Endodermal cell (in vitro differentiated cells): ENCODE results near the gene TSHZ2. TPM values are rescaled to one million over a fixed set of nuclear protein-coding genes. Genes with fewer than 3 reads are reported as not detected.

ENCODE experiments used
- DNase-seq: peaks from one replicate; pipeline ENCODE4 v3.0.0-alpha.2; 2017
- H3K27ac ChIP-seq: 2 replicates; pipeline ENCODE4 v1.5.1; 2013; ENCODE audit warnings: mild to moderate bottlenecking, low read depth, low read length, moderate library complexity
- H3K27me3 ChIP-seq: 2 replicates; pipeline ENCODE4 v1.6.1; 2013; ENCODE audit warnings: mild to moderate bottlenecking, low read length, moderate library complexity; ENCODE audit not compliant: insufficient read depth, control insufficient read depth, poor library complexity, severe bottlenecking
- H3K36me3 ChIP-seq: 2 replicates; pipeline ENCODE4 v1.7.0; 2013; ENCODE audit warnings: mild to moderate bottlenecking, low read length, moderate library complexity; ENCODE audit not compliant: control insufficient read depth, insufficient read depth
- H3K4me1 ChIP-seq: one replicate; pipeline ENCODE4 v1.7.0; 2013; ENCODE audit warnings: low read length; ENCODE audit not compliant: control insufficient read depth, insufficient read depth
- H3K4me3 ChIP-seq: 2 replicates; pipeline ENCODE4 v1.5.1; 2013; ENCODE audit warnings: mild to moderate bottlenecking, low read length, moderate library complexity
- H3K9ac ChIP-seq: 2 replicates; pipeline ENCODE4 v1.6.1; 2013; ENCODE audit warnings: mild to moderate bottlenecking, low read length, moderate library complexity; ENCODE audit not compliant: poor library complexity, severe bottlenecking; ENCODE audit errors: extremely low read depth
- H3K9me3 ChIP-seq: 2 replicates; pipeline ENCODE4 v1.6.1; 2013; ENCODE audit warnings: mild to moderate bottlenecking, low read length, moderate library complexity; ENCODE audit not compliant: control insufficient read depth
- H3K27ac Mint-ChIP-seq: 2 replicates; pipeline ENCODE4 v1.8.0; 2020; ENCODE audit warnings: mixed read lengths
- H3K27me3 Mint-ChIP-seq: 2 replicates; pipeline ENCODE4 v1.8.0; 2021; ENCODE audit warnings: mild to moderate bottlenecking, mixed read lengths; ENCODE audit not compliant: insufficient read depth
- H3K36me3 Mint-ChIP-seq: 2 replicates; pipeline ENCODE4 v1.8.0; 2020; ENCODE audit warnings: low read depth, mixed read lengths
- H3K4me1 Mint-ChIP-seq: 2 replicates; pipeline ENCODE4 v1.8.0; 2020; ENCODE audit warnings: mixed read lengths
- H3K4me3 Mint-ChIP-seq: 2 replicates; pipeline ENCODE4 v1.8.0; 2020; ENCODE audit warnings: mild to moderate bottlenecking, moderate library complexity, mixed read lengths
- H3K9me3 Mint-ChIP-seq: 2 replicates; pipeline ENCODE4 v1.8.0; 2020; ENCODE audit warnings: mild to moderate bottlenecking, mixed read lengths
- WGBS, 2 experiments: methylation state at CpG; one replicate each; pipeline versions ENCODE4 v1.1.5 to v1.1.7; 2013; ENCODE audit warnings: missing lambda C conversion rate in 2 of 2, mixed read lengths in 1 of 2; ENCODE audit not compliant: insufficient coverage in 1 of 2, insufficient read length in 1 of 2; 5-methylcytosine and 5-hydroxymethylcytosine counted together
- total RNA-seq, 2 donors: library from RNA; stranded (reverse); fragmentation: NEBNext Ultra II Directional in 1 of 2; extraction: Animal tissue kit (Norgen Biotek cat#: 25700) in 1 of 2; gene quantifications; 2 replicates in 1 of 2; 3 replicates in 1 of 2; pipeline ENCODE4 v1.2.1, GENCODE V29; 2021
- TF ChIP-seq, protein P1 (sequence below): fragments of 200-600 bp; sonication (generic); conservative IDR thresholded peaks from 2 replicates; pipeline ENCODE4 v1.5.0; 2021; ENCODE audit warnings: antibody characterized with exemption, mild to moderate bottlenecking

TSHZ2 gene
- total RNA-seq, 2 donors from 2014 or later = 0.07 to 0.31 TPM

DNA sequence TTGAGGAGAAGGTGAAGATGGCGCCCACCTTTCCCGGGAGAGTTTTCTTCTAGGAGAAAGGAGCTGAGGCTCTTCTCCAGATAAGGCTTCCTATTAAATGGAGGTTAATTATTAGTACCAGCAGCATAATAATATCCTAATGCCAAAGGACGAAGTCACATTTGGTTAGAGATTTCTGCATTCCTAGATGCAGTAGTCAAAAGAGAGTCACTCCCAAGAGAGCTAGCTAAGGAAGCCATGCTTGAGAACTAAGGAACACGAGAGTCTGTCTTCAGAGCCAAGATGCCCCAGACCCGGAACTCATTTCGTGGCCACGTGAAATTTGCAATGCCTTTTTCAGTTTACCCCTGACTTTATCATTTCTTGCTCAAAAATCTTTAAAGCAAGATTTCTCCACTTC, 132.7 kb downstream of the TSHZ2 start:
- H3K27me3 ChIP-seq = peaks cover 12% of the 10 kb centered on the region
- H3K4me3 ChIP-seq = no peak overlapping the region
- H3K9ac ChIP-seq = no peak overlapping the region
- no peak overlapping the region for H3K4me3 Mint-ChIP-seq
- 93 to 94% methylated on average over 5 to 7 of the region's 7 CpGs for WGBS, 2 experiments
- DNase-seq = no peak
- H3K9me3 ChIP-seq = no peaks in the 10 kb centered on the region
- TF ChIP-seq, protein P1, sequence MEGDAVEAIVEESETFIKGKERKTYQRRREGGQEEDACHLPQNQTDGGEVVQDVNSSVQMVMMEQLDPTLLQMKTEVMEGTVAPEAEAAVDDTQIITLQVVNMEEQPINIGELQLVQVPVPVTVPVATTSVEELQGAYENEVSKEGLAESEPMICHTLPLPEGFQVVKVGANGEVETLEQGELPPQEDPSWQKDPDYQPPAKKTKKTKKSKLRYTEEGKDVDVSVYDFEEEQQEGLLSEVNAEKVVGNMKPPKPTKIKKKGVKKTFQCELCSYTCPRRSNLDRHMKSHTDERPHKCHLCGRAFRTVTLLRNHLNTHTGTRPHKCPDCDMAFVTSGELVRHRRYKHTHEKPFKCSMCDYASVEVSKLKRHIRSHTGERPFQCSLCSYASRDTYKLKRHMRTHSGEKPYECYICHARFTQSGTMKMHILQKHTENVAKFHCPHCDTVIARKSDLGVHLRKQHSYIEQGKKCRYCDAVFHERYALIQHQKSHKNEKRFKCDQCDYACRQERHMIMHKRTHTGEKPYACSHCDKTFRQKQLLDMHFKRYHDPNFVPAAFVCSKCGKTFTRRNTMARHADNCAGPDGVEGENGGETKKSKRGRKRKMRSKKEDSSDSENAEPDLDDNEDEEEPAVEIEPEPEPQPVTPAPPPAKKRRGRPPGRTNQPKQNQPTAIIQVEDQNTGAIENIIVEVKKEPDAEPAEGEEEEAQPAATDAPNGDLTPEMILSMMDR = no peak
- H3K36me3 ChIP-seq = no peaks in the 10 kb centered on the region
- H3K9me3 Mint-ChIP-seq = no peaks in the 10 kb centered on the region
- no peak overlapping the region for H3K27ac Mint-ChIP-seq
- no peaks in the 10 kb centered on the region for H3K36me3 Mint-ChIP-seq
- H3K27me3 Mint-ChIP-seq = peaks cover 18% of the 10 kb centered on the region
- H3K4me1 ChIP-seq = no peaks in the 10 kb centered on the region
- H3K27ac ChIP-seq = no peak overlapping the region
- H3K4me1 Mint-ChIP-seq = peaks cover 12% of the 10 kb centered on the region

DNA sequence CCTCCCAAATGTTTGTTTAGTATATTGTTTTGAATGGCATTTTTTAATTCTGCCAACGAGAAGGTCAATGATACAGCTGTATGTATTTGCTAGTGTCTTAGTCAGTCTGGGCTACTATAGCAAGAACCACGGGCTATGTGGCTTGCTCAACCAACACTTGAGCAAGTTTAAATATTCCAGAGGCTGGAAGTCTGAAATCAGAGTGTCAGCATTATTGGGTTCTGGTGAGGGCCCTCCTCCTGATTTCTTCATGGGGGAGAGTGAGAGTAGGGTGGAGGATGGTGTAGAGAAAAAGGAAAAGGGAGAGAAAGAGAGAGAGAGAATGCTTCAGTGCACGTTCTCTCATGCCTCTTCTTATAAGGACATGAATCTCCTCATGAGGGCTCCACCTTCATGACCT, 144.6 kb downstream of the TSHZ2 start:
- H3K27me3 ChIP-seq = no peaks in the 10 kb centered on the region
- Mint-ChIP-seq H3K4me3 (no peak overlapping the region), H3K4me1 (no peaks in the 10 kb centered on the region), H3K27ac (no peak overlapping the region), H3K27me3 (no peaks in the 10 kb centered on the region), H3K9me3 (peaks cover 2% of the 10 kb centered on the region), H3K36me3 (no peaks in the 10 kb centered on the region)
- no peaks in the 10 kb centered on the region for H3K4me1 ChIP-seq
- no peak overlapping the region for H3K9ac ChIP-seq
- no peak for DNase-seq
- no peaks in the 10 kb centered on the region for H3K36me3 ChIP-seq
- TF ChIP-seq, protein P1 = no peak
- no peaks in the 10 kb centered on the region for H3K9me3 ChIP-seq
- 83 to 100% methylated on average over 1 to 3 of the region's 3 CpGs for WGBS, 2 experiments
- H3K27ac ChIP-seq = no peak overlapping the region
- H3K4me3 ChIP-seq = no peak overlapping the region

DNA sequence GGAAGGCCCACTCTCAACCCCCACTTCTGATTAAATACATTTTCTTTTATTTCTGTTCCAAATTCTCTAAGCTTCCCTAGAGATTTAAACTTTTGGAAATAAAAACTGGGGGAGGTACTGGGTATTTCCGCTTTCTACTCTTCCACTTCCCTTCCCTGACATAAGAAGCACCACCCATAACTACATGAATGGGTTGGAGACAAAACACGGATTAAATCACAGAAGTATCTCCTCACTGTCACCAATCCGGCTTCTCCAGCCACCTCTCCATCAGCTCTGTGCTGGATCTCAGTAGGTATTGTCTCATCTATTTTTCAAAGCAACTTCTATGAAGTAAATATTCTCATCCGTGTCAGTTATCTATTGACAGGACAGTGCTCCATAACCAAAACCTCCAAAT, 150.7 kb downstream of the TSHZ2 start:
- H3K4me1 Mint-ChIP-seq = no peaks in the 10 kb centered on the region
- Histone ChIP-seq H3K27me3 (no peaks in the 10 kb centered on the region), H3K27ac (no peak overlapping the region), H3K4me1 (no peaks in the 10 kb centered on the region), H3K4me3 (no peak overlapping the region), H3K36me3 (no peaks in the 10 kb centered on the region), H3K9ac (no peak overlapping the region), H3K9me3 (no peaks in the 10 kb centered on the region)
- no peaks in the 10 kb centered on the region for H3K9me3 Mint-ChIP-seq
- H3K27me3 Mint-ChIP-seq = no peaks in the 10 kb centered on the region
- TF ChIP-seq, protein P1 = no peak
- no peak for DNase-seq
- 90% methylated on average over 4 of the region's 4 CpGs for WGBS, 2 experiments
- H3K27ac Mint-ChIP-seq = no peak overlapping the region
- no peaks in the 10 kb centered on the region for H3K36me3 Mint-ChIP-seq
- no peak overlapping the region for H3K4me3 Mint-ChIP-seq
